ENCODE measurements around the gene TBCB.
"Not testable (repeated sequence)": the region's sequence is repeated elsewhere in the genome, so short reads cannot be mapped to it uniquely, and the experiment has no call there.

TBCB gene

GRCh38 chr19:36173846-36174245 is 58.6 kb downstream of the TBCB start:
- not testable (repeated sequence) for DNase-seq (ENCODE audit: low spot score)
